NCI-H146 treated with DMSO at 0.1 percent for 48 hours (cell line): Measurements from ENCODE around the gene LMAN2.
A peak's percentile ranks its signal among the peaks of the same experiment; 100 is the strongest.

Experiments
- DNase-seq: peaks from one replicate; lab custom pipeline; 2025; ENCODE audit not compliant: unreplicated experiment; lab: John Stamatoyannopoulos, UW

The LMAN2 gene

DNA sequence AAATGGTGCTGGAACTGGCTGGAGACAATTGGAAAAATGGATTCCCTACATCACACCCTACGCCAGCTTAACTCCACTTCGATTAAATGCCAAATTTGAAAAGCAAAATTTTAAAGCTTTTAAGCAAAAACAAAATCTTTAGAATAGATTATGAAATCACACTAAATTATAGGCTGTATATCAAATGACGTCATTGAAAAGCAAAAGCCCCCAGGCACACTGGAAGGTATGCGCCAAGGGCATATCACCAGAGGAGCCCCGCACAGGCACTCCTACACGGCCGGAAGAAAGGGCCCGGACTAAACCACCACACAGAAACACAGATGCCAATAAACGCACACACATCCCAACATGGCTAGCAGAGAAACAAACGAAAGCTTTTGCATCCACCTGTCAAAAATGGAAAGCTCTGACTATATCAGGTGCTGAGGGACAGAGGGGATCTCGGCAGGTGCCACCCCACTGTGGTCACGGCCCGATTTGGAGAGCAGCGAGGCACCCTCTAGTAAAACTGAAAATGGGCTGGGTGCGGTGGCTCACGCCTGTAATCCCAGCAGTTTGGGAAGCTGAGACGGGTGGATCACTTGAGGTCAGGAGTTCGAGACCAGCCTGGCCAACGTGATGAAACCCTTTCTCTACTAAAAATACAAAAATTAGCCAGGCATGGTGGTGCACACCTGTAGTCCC, 22.8 kb downstream of the LMAN2 start:
- no peak for DNase-seq

DNA sequence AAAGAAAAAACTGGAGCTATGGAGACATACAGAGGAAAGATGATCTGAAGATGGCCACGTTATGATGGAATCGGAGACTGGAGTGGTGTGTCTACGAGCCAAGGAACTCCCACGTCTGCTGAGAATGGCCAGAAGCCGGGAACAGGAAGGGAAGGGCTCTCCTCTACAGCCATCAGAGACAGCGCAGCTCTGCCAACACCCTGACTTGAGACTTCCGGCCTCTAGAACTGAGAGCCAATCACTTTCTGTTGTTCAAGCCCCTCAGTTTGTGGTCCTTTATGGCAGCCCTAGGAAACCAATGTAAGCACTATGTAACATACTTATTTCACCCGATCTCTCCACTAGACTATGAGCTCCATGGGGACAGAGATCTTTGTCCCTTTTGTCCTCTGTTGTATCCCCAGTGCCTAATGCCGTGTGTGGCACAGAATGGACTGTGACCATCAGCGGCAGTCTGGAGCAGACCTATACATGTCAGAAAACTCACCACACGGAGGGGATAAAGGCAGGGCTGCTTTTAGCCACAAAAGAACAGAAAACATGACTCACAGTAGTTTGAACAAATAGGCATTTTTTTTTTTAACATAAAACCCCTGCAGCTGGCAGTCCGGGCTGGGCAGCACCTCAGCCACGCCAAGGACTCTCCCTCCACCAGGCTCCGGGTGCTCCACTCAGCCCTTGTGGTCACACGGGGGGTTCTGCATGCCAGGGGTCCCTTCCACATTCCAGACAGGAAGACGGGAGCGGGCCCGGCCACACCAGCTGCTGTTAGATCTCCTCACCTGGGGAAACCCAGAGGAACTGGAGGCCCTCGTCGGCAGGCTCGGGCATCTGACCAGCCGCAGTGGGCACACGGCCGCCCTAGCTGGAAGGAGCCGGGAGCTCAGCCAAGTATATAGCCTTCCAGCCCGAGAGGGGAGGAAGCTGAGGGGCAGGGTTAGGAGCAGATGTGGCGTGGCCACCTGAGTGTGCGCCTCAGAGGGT, 23.6 kb downstream of the LMAN2 start:
- DNase-seq, result no peak

DNA sequence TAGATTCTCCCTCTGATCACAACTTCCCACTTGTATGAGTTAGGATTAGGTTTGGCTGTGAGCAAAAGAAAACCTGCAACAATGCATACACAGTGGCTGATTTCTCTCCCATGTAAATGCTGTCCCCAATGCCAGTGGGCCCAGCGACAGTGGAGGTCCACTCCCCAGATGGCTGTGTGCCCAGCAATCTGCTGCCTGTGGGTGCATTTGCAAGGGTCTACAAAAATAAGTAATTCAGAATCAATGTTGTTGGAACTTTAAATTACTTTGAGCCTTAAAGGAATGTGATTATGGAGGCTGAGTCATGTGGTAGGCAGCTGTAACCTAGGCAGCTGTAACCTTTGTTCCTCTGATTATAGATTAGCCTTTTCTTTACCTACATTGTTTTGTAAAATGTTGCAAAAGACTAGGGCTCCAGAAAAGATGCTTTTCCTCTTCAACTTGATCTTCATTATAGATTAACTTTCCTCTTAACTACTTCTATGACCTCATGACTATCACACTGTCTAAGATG, 25.5 kb downstream of the LMAN2 start:
- no peak for DNase-seq

DNA sequence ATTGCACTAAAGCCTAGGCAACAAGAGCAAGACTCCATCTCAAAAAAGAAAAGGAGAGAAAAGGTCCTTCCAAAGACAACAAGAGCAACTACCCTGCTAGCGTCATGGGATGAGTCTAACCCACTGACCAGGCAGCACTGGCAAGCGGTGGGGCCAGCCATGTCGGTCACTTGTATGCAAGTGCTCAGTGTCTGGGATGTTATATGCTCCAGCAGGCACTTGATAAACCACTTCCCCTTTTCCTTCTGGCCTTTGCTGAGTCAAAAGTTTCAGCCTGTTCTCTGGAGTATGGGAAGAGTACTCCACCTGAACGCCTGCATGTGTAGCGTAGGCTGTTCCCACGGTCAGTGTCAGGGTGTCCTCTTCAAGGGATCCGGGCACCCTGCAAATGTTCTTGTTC, 30.6 kb downstream of the LMAN2 start:
- DNase-seq, result no peak

DNA sequence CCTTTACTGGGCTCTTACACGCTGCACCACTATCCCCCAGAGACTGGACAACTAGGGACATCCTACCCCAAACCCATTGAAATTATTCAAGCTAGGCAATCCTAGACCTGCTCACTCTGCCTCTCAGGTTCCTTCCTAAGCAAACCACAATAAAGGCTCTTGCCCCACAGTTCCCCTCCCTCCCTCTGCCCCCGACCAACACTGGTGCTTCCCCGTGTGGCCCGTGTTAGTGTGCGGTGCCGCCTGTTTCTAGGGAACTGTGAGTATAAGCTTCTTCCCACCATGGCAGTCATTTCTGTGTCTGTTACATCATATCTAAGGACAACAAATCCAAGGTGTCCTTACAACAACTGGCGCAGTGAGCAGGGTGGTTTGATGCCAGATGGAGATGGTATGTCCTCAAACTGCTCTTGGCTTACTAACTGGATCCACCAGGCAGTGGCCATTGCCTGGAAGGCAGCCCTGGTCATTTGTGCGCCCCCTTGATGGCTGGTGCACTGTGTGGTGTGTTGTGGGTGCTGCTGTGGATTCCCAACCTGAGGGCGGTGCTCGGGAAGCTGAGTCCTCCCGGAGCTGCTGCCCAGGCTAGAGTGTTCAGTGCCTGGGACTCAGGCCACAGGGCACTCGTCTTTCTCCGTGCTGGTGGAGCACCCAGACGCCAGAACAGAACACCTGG, 31.4 kb downstream of the LMAN2 start:
- no peak for DNase-seq

DNA sequence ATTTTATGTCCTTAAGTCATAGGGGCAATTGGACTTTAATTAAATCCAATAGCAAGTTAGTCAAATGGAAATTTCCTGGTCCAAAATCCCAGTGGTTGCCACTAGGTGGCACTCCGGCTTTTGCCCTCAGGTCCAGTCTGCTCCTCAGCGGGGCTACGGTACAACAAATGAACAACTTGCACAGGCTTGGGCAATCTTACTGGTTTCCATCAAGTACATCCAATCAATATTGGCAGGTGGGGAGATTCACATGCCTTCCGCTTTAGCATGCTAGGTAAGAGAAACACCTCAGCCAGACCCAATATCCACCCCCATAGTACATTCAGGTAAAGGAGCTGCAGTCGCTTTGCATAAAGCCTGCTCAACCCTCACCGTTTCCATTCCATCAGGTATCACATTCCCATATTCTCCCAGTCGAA, 33.5 kb downstream of the LMAN2 start:
- DNase-seq, result peak; percentile 55

DNA sequence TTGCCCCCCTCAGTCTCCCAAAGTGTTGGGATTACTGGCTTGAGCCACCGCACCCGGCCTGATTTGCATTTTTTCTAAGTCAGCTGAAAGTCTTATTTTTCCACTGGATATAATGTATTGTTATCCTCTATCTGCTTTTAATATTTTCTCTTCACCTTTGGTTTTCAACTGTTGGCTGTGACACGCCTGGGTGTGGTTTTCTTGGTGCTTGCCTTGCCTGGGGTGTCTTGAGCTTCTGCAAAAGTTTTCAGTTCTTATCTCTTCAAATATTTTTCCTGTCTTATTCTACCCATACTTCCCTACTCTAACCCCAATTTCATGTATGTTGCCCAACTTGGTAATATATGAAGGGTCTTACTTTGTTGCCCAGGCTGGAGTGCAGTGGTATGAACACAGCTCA, 35.5 kb downstream of the LMAN2 start:
- DNase-seq, result no peak

DNA sequence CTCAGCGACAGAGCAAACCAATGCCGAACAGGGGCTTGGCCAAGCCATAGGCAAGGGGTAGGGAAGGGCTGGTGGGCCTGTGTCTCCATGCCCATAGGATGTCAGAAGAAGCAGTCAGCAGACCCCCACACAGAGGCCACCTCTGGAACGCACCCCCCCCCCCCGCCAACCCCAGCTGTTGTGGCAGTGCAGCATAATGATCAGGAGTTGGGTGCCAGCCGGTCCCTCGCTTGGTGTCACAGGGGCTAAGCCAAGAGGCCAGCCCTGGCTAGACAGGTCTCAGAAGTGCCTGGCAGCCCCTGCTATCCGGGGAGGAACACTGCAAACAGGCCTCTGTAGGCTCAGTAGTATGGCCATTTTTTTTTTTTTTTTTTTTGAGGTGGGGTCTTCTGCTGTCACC, 36.1 kb downstream of the LMAN2 start:
- DNase-seq, result no peak

DNA sequence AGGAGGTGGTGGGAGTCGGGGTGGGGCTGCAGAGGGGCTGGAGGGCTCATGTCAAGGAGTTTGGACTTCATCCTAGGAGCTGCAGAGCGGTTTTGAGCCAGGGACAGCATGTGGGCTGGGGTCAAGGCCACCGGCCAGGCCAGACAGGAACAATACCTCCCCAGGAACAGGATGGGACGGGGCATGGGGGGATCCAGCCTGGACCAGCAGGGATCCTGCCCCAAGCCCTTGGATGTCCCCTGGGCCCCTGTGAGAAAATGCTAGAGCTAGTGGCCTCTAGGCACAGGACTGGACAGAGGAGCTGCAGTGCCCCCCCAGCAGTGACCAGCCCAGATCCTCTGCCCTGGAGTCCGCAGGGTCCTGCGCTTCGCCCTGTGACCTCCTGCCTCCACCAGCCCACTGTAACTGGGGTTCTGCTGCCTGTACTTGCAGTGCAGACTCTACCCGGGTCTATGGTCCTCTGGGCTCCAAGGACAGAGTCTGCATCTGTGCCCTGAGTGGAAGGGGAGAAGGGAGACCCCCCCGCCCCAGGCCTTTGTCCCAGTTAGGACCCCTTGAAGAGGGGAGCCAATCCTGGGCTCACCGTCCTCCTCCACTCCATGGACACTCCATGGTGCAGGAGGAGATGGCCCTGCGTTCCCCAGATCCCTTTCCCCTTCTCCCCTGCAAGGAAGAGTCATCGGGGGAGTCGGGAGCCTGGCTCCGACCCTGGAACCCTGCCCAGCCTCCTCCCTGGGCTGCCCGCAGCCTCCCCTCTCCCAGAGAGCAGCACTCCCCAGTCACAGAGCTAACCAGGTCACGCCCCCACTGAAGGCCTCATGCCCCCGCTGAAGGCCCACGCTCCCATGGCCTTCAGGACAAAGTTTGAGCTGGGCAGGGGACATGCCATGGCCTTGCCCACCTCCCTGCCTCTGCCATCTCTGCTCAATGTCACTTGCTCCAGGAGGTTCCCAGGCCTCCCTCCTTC, 36.8 kb downstream of the LMAN2 start:
- no peak for DNase-seq

DNA sequence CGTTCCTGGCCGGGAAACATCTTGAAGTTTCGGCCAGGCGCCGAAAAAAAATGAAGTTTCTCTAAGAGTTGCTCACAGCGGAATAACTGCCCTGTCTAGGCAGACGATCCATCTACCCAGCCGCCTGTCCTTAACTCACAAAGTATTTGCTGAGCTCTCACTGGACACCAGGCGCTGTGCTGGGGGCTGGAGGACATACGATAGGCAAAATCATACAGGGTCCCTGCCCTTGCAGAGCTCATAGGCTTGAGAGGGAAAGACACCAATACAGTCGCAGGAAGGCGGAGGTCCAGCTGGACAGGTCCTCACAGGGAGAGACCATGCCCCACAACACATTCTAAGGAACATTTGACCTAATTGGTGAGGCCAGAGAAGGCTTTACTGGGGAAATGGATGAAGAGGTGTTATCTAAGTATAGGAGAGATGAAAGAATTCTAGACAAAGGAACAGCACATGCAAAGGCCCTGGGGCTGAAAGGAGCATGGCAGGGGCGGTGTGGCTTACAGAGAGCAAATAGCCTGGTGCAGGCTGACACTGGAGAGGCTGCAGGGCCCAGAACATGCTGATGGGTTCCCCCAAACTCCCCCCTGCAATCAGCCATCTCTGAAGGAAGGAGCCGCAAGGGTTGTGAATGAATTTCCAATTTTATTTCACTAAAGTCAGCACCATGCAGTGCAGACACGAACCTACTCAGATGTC, 37.8 kb downstream of the LMAN2 start:
- no peak for DNase-seq

DNA sequence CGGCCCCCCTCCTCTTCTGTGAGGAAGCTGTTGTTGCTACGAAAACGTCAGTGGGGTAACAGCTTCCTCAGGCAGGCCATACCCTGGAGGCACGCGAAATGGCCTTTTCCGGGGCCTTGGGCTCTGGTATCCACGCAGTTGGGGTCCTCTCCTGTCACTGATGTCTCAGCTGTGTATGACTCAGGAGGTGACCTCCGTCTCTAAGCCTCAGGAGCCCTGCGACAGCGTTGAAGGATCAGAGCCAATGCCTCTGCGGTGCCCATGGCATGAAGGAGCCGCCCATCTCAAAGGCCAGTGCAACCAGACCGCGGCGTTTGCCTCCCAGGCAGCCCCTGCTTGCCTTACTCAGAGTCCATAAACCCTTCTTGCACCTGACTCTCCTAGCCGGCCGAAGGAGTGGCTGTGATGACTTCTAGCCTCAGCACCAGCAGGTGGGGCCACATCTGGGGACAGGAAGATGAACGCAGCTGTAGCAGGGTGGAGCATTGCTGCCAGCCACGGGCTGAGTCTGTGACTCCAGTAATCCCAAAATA, 38.8 kb downstream of the LMAN2 start:
- DNase-seq, result no peak

DNA sequence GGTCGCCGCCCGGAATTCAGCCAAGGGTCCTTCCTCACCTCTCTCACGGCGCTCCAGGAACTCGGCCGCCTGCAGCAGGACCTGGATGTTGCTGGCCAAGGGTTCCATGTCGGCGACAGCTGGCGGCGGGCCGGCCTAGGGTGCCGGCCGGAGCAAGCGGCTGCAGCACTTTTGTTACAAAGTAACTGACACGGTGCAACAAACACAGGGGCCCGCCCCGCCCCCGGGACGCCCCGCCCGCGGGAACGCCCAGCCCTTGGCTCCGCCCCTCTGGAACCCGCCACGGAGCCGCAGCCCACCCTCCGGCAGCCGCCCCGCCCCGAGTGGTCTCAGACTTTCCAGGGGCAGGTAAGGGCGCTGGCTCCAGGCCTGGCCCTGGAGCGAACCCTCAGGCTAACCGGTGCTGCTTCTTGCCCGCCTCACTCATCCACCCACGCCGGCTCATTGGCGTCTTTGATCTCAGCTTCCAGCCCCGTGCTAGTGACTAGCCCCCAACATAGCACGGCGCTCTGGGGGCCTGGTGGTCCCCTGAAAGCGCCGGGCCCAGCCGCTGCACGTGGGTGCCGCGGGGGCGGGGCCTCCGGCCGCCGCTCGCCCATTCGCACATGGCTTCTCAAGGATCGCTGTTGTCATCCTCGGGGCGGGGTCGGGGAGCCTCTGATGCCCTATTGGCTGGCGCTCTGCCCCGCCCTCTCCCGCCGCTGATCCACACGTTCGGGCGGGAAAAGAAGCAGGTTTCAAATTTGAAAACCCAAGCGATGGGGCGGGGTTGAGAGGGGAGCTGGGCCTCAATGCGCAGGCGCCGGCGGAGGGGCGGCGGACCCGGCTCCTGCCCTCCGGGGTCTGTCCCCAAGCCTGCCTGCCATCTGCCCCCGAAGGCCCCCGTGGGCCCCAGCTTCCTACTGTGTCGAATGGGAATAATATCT, 39.5 kb downstream of the LMAN2 start, which contains the start of gene MXD3:
TSS of gene MXD3 (minus strand) at position 176 of the 926 bp plus-strand sequence. CDS start at position 108, 68 bp downstream.
- DNase-seq, result peak; percentile 90

DNA sequence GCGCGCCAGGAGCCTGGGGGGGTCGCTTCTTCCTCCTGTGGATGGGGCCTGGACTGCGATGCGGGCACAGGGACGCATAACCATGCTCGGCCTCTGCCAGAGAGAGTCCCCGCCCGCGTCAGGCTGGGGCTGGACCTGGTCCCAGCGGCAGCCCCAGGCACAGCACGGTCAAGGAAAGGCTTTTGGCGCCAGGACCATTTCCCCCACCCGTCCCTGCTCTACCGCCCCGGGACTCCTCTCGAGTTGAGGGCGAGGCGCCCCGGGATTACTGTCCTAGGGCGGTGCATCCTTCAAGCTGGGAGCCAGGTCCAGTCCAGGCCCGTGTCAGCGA, 40.1 kb downstream of the LMAN2 start:
- no peak for DNase-seq

DNA sequence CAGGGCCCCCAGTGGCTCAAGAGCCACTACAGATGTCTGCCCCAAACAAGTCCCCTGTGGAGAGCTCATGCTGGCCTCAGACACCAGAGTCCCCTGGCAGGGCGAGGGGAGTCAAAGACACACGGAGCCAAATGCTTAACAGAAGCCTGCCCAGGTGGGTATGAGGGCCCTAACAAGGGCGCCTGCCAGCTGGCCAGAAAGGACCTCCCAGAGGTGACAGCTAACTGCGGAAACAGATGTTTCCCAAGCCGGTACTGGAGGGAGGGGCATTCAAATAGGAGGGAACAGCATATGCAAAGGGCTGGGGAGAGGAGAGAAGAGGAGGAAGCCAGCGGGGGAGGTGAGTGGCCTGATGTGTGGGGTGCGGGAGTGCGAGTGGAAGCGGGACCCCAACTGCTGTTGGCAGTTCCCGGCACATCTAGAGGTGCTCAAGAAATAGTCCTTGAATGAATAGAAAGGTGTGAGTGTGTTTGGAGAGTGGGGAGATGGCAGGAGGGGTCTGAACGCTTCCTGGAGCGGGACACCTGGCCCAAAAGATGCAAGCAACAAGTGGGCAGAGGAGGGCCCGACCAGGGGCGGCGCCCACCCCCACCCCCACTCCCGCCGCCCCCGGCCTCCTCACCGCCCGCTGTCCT, 40.6 kb downstream of the LMAN2 start:
- peak; percentile 10 for DNase-seq

DNA sequence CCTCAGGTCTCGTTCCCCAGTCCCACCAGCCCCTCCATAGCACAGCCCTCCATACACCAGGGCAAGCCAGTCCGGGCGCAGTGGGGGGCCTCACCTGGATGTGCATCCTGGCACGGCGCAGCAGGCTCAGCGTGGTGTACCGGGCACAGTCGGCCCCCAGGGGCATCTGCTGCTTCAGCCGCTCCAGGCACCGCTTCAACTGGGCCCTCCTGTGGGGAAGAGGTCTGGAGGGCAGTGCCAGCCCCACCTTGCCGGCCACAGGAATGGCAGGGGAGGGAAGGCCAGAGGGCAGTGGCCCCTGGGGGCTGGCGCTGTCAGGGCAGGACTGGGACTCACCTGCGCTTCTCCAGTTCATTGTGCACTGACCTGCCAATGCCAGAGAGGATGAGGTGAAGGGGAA, 41.1 kb downstream of the LMAN2 start:
- no peak for DNase-seq

DNA sequence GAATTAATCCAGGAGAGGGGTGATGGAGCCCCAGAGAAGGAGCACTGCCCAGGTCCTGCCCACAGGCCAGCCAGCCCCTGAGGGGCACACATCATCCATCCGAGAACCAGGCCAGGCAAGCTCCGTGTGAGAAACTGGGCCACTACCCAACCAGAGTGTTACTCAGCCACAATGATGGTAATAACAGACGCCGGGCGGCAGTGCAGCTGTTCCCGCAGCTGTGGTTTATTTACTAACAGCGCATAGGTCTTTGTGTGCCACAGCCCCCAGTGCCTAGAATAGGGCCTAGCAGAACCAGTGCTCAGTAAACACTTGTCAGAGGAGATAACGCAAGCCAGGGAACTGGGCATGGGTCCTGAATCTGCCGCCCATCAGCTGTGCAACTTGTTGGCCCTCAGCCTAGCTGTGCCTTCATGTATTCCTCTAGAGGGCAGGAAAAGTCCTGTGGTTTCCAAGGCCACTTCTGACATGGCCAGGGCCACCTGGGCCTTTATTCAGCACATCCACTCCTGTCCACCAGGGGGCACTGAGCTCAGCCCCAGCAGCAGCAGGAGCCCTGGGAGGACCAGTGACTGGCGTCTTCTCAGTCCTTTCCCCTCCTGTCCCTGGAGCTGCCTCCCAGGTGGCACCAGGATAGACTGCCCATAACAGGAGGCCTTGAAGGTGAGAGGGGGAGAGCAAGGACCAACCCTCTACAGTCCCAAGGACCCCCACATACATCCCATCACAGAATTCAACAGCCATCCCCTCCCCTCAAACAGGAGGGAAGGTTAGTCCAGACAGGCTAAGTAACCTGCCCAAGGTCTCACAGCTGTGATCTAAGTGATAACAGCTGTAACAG, 41.9 kb downstream of the LMAN2 start:
- peak; percentile 21 for DNase-seq

DNA sequence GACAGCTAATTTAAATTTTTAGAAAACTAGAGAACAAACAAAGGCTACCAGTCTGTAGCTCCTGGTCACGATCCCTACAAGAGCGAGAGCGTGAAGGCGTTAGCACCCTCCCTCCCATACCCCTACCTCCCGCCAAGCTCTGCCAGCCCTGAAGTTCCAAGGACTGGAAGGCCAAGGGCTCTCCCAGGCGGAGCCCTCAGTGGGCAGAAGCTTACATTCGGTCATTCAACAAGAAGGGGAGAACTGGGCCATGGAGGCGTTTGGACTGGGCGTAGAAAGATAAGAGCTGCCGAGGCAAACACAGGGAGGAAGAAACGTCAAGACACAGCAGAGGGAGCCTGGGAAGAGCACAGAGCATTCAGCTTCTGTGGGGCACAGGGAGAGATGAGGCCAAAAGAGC, 42.7 kb downstream of the LMAN2 start:
- DNase-seq, result no peak
